Neural cell (in vitro differentiated cells): Measurements from ENCODE around the gene SLC6A3.

Experiments
- EP300 ChIP-seq: fragments of 450-650 bp; conservative IDR thresholded peaks from 2 replicates; pipeline ENCODE4 v1.6.1; 2014; ENCODE audit warnings: antibody characterized with exemption, mild to moderate bottlenecking, moderate library complexity; ENCODE audit not compliant: poor library complexity, severe bottlenecking
- POLR2AphosphoS5 ChIP-seq: IDR thresholded peaks from 2 replicates; pipeline ENCODE4 v1.6.1; 2012
- TF ChIP-seq, protein P1 (sequence below): fragments of 450-650 bp; IDR thresholded peaks from 2 replicates; pipeline ENCODE4 v1.5.1; 2014; ENCODE audit warnings: antibody characterized with exemption, mild to moderate bottlenecking, moderate library complexity; ENCODE audit not compliant: poor library complexity, severe bottlenecking

GRCh38 chr5:1477341-1477740 is 32.1 kb upstream of the SLC6A3 start:
- TF ChIP-seq POLR2AphosphoS5: no peak
- TF ChIP-seq, protein P1, sequence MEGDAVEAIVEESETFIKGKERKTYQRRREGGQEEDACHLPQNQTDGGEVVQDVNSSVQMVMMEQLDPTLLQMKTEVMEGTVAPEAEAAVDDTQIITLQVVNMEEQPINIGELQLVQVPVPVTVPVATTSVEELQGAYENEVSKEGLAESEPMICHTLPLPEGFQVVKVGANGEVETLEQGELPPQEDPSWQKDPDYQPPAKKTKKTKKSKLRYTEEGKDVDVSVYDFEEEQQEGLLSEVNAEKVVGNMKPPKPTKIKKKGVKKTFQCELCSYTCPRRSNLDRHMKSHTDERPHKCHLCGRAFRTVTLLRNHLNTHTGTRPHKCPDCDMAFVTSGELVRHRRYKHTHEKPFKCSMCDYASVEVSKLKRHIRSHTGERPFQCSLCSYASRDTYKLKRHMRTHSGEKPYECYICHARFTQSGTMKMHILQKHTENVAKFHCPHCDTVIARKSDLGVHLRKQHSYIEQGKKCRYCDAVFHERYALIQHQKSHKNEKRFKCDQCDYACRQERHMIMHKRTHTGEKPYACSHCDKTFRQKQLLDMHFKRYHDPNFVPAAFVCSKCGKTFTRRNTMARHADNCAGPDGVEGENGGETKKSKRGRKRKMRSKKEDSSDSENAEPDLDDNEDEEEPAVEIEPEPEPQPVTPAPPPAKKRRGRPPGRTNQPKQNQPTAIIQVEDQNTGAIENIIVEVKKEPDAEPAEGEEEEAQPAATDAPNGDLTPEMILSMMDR: no peak
- no peak for TF ChIP-seq EP300
